ENCODE data around the gene EYA4.

The EYA4 gene

GRCh38 chr6:133288662-133289061, 47.5 kb downstream of the EYA4 start:
- no peak overlapping the region for H3K4me3 ChIP-seq (ENCODE audit: low read depth, low read length)
- TF ChIP-seq CTCF (IDR thresholded peaks at IDR 0.05; ENCODE audit: low read depth, low read length): no peak

GRCh38 chr6:133289733-133290306, 48.7 kb downstream of the EYA4 start:
- H3K4me3 ChIP-seq (ENCODE audit: low read depth, low read length): no peak overlapping the region
- no peak for TF ChIP-seq CTCF (IDR thresholded peaks at IDR 0.05; ENCODE audit: low read depth, low read length)

GRCh38 chr6:133290930-133291329, 49.8 kb downstream of the EYA4 start:
- no peak overlapping the region for H3K4me3 ChIP-seq (ENCODE audit: low read depth, low read length)
- no peak for TF ChIP-seq CTCF (IDR thresholded peaks at IDR 0.05; ENCODE audit: low read depth, low read length)

- TF ChIP-seq CTCF (IDR thresholded peaks at IDR 0.05; ENCODE audit: low read depth, low read length): no peak
- H3K4me3 ChIP-seq (ENCODE audit: low read depth, low read length): no peak overlapping the region
Measured at GRCh38 chr6:133291671-133292070, 50.5 kb downstream of the EYA4 start.

GRCh38 chr6:133297657-133298056, 56.5 kb downstream of the EYA4 start:
- no peak overlapping the region for H3K4me3 ChIP-seq (ENCODE audit: low read depth, low read length)
- no peak for TF ChIP-seq CTCF (IDR thresholded peaks at IDR 0.05; ENCODE audit: low read depth, low read length)

GRCh38 chr6:133298335-133298734, 57.2 kb downstream of the EYA4 start:
- TF ChIP-seq CTCF (IDR thresholded peaks at IDR 0.05; ENCODE audit: low read depth, low read length): no peak
- no peak overlapping the region for H3K4me3 ChIP-seq (ENCODE audit: low read depth, low read length)

GRCh38 chr6:133298801-133299200, 57.6 kb downstream of the EYA4 start:
- TF ChIP-seq CTCF (IDR thresholded peaks at IDR 0.05; ENCODE audit: low read depth, low read length): no peak
- no peak overlapping the region for H3K4me3 ChIP-seq (ENCODE audit: low read depth, low read length)

All from WI38 (cell line).